ENCODE data around the gene TAMALIN.
A peak's percentile ranks its signal among the peaks of the same experiment; 100 is the strongest.

The TAMALIN gene

GRCh38 chr12:52003016-52003550 is 3.7 kb upstream of the TAMALIN start:
- Histone ChIP-seq H3K4me3 (ENCODE audit: insufficient read depth, low read depth, low read length, poor library complexity, severe bottlenecking) (no peak overlapping the region), H3K9me3 (ENCODE audit: control insufficient read depth, low read length) (no peaks in the 10 kb centered on the region), H3K4me1 (ENCODE audit: control insufficient read depth, insufficient read depth, low read length, poor library complexity, severe bottlenecking) (peaks cover 17% of the 10 kb centered on the region), H3K27me3 (replicated peaks; ENCODE audit: control insufficient read depth, insufficient read depth, low read length, poor library complexity, severe bottlenecking) (no peaks in the 10 kb centered on the region), H3K27ac (ENCODE audit: insufficient read depth, low read length, poor library complexity, severe bottlenecking) (no peak overlapping the region), H3K36me3 (ENCODE audit: control insufficient read depth, insufficient read depth, low read length) (peaks cover 3% of the 10 kb centered on the region)
- DNase-seq = no peak

- Histone ChIP-seq H3K4me1 (ENCODE audit: control insufficient read depth, insufficient read depth, low read length, poor library complexity, severe bottlenecking) (peaks cover 22% of the 10 kb centered on the region), H3K27me3 (replicated peaks; ENCODE audit: control insufficient read depth, insufficient read depth, low read length, poor library complexity, severe bottlenecking) (no peaks in the 10 kb centered on the region), H3K4me3 (ENCODE audit: insufficient read depth, low read depth, low read length, poor library complexity, severe bottlenecking) (no peak overlapping the region), H3K27ac (ENCODE audit: insufficient read depth, low read length, poor library complexity, severe bottlenecking) (no peak overlapping the region), H3K36me3 (ENCODE audit: control insufficient read depth, insufficient read depth, low read length) (peaks cover 3% of the 10 kb centered on the region), H3K9me3 (ENCODE audit: control insufficient read depth, low read length) (no peaks in the 10 kb centered on the region)
- no peak for DNase-seq
Observed at GRCh38 chr12:52003591-52003990, 3.2 kb upstream of the TAMALIN start.

GRCh38 chr12:52004042-52004648 is 2.6 kb upstream of the TAMALIN start:
- Histone ChIP-seq H3K4me1 (ENCODE audit: control insufficient read depth, insufficient read depth, low read length, poor library complexity, severe bottlenecking) (peaks cover 27% of the 10 kb centered on the region), H3K27ac (ENCODE audit: insufficient read depth, low read length, poor library complexity, severe bottlenecking) (no peak overlapping the region), H3K36me3 (ENCODE audit: control insufficient read depth, insufficient read depth, low read length) (peaks cover 8% of the 10 kb centered on the region), H3K9me3 (ENCODE audit: control insufficient read depth, low read length) (no peaks in the 10 kb centered on the region), H3K27me3 (replicated peaks; ENCODE audit: control insufficient read depth, insufficient read depth, low read length, poor library complexity, severe bottlenecking) (no peaks in the 10 kb centered on the region), H3K4me3 (ENCODE audit: insufficient read depth, low read depth, low read length, poor library complexity, severe bottlenecking) (no peak overlapping the region)
- no peak for DNase-seq

- peaks cover 18% of the 10 kb centered on the region for H3K36me3 ChIP-seq (ENCODE audit: control insufficient read depth, insufficient read depth, low read length)
- H3K4me1 ChIP-seq (ENCODE audit: control insufficient read depth, insufficient read depth, low read length, poor library complexity, severe bottlenecking) = peaks cover 29% of the 10 kb centered on the region
- no peak overlapping the region for H3K4me3 ChIP-seq (ENCODE audit: insufficient read depth, low read depth, low read length, poor library complexity, severe bottlenecking)
- DNase-seq = no peak
- no peak overlapping the region for H3K27ac ChIP-seq (ENCODE audit: insufficient read depth, low read length, poor library complexity, severe bottlenecking)
- H3K27me3 ChIP-seq (replicated peaks; ENCODE audit: control insufficient read depth, insufficient read depth, low read length, poor library complexity, severe bottlenecking) = no peaks in the 10 kb centered on the region
- no peaks in the 10 kb centered on the region for H3K9me3 ChIP-seq (ENCODE audit: control insufficient read depth, low read length)
Observed at GRCh38 chr12:52005218-52005902, 1.4 kb upstream of the TAMALIN start.

- Histone ChIP-seq H3K36me3 (ENCODE audit: control insufficient read depth, insufficient read depth, low read length) (peaks cover 26% of the 10 kb centered on the region), H3K27me3 (replicated peaks; ENCODE audit: control insufficient read depth, insufficient read depth, low read length, poor library complexity, severe bottlenecking) (no peaks in the 10 kb centered on the region), H3K4me1 (ENCODE audit: control insufficient read depth, insufficient read depth, low read length, poor library complexity, severe bottlenecking) (peaks cover 29% of the 10 kb centered on the region), H3K4me3 (ENCODE audit: insufficient read depth, low read depth, low read length, poor library complexity, severe bottlenecking) (peak overlapping the region; percentile 37), H3K27ac (ENCODE audit: insufficient read depth, low read length, poor library complexity, severe bottlenecking) (no peak overlapping the region), H3K9me3 (ENCODE audit: control insufficient read depth, low read length) (no peaks in the 10 kb centered on the region)
- DNase-seq = no peak
Observed at GRCh38 chr12:52005903-52006703, 643 bp upstream of the TAMALIN start.

GRCh38 chr12:52007158-52007921 is 594 bp downstream of the TAMALIN start:
- H3K27ac ChIP-seq (ENCODE audit: insufficient read depth, low read length, poor library complexity, severe bottlenecking) = peak overlapping the region; percentile 91
- peaks cover 29% of the 10 kb centered on the region for H3K4me1 ChIP-seq (ENCODE audit: control insufficient read depth, insufficient read depth, low read length, poor library complexity, severe bottlenecking)
- H3K4me3 ChIP-seq (ENCODE audit: insufficient read depth, low read depth, low read length, poor library complexity, severe bottlenecking) = peak overlapping the region; percentile 98
- no peaks in the 10 kb centered on the region for H3K9me3 ChIP-seq (ENCODE audit: control insufficient read depth, low read length)
- peaks cover 35% of the 10 kb centered on the region for H3K36me3 ChIP-seq (ENCODE audit: control insufficient read depth, insufficient read depth, low read length)
- peak; percentile 42 to 54 (median 50) for DNase-seq
- H3K27me3 ChIP-seq (replicated peaks; ENCODE audit: control insufficient read depth, insufficient read depth, low read length, poor library complexity, severe bottlenecking) = no peaks in the 10 kb centered on the region

- peaks cover 29% of the 10 kb centered on the region for H3K4me1 ChIP-seq (ENCODE audit: control insufficient read depth, insufficient read depth, low read length, poor library complexity, severe bottlenecking)
- H3K27me3 ChIP-seq (replicated peaks; ENCODE audit: control insufficient read depth, insufficient read depth, low read length, poor library complexity, severe bottlenecking) = no peaks in the 10 kb centered on the region
- peaks cover 40% of the 10 kb centered on the region for H3K36me3 ChIP-seq (ENCODE audit: control insufficient read depth, insufficient read depth, low read length)
- no peaks in the 10 kb centered on the region for H3K9me3 ChIP-seq (ENCODE audit: control insufficient read depth, low read length)
- DNase-seq = no peak
- H3K27ac ChIP-seq (ENCODE audit: insufficient read depth, low read length, poor library complexity, severe bottlenecking) = peak overlapping the region; percentile 91
- H3K4me3 ChIP-seq (ENCODE audit: insufficient read depth, low read depth, low read length, poor library complexity, severe bottlenecking) = peak overlapping the region; percentile 98
Observed at GRCh38 chr12:52007982-52008510, 1.3 kb downstream of the TAMALIN start.

GRCh38 chr12:52009081-52009751 is 2.5 kb downstream of the TAMALIN start:
- Histone ChIP-seq H3K4me1 (ENCODE audit: control insufficient read depth, insufficient read depth, low read length, poor library complexity, severe bottlenecking) (peaks cover 29% of the 10 kb centered on the region), H3K27ac (ENCODE audit: insufficient read depth, low read length, poor library complexity, severe bottlenecking) (peak overlapping the region; percentile 91), H3K27me3 (replicated peaks; ENCODE audit: control insufficient read depth, insufficient read depth, low read length, poor library complexity, severe bottlenecking) (no peaks in the 10 kb centered on the region), H3K4me3 (ENCODE audit: insufficient read depth, low read depth, low read length, poor library complexity, severe bottlenecking) (no peak overlapping the region), H3K9me3 (ENCODE audit: control insufficient read depth, low read length) (no peaks in the 10 kb centered on the region), H3K36me3 (ENCODE audit: control insufficient read depth, insufficient read depth, low read length) (peaks cover 51% of the 10 kb centered on the region)
- DNase-seq = no peak

- peaks cover 56% of the 10 kb centered on the region for H3K36me3 ChIP-seq (ENCODE audit: control insufficient read depth, insufficient read depth, low read length)
- no peaks in the 10 kb centered on the region for H3K27me3 ChIP-seq (replicated peaks; ENCODE audit: control insufficient read depth, insufficient read depth, low read length, poor library complexity, severe bottlenecking)
- peaks cover 29% of the 10 kb centered on the region for H3K4me1 ChIP-seq (ENCODE audit: control insufficient read depth, insufficient read depth, low read length, poor library complexity, severe bottlenecking)
- DNase-seq = no peak
- H3K27ac ChIP-seq (ENCODE audit: insufficient read depth, low read length, poor library complexity, severe bottlenecking) = peak overlapping the region; percentile 11
- no peak overlapping the region for H3K4me3 ChIP-seq (ENCODE audit: insufficient read depth, low read depth, low read length, poor library complexity, severe bottlenecking)
- no peaks in the 10 kb centered on the region for H3K9me3 ChIP-seq (ENCODE audit: control insufficient read depth, low read length)
Observed at GRCh38 chr12:52010152-52010622, 3.4 kb downstream of the TAMALIN start.

Measured in effector memory CD4-positive, alpha-beta T cell (primary cell).